Limb (tissue), 2 donors: Measurements from ENCODE around the gene SEMA3G.

ENCODE experiments used
- DNase-seq, 2 donors: peaks; one replicate each; pipeline ENCODE4 v3.0.0-alpha.2; 2016; ENCODE audit errors: extremely low spot score in 2 of 2

The SEMA3G gene

DNA sequence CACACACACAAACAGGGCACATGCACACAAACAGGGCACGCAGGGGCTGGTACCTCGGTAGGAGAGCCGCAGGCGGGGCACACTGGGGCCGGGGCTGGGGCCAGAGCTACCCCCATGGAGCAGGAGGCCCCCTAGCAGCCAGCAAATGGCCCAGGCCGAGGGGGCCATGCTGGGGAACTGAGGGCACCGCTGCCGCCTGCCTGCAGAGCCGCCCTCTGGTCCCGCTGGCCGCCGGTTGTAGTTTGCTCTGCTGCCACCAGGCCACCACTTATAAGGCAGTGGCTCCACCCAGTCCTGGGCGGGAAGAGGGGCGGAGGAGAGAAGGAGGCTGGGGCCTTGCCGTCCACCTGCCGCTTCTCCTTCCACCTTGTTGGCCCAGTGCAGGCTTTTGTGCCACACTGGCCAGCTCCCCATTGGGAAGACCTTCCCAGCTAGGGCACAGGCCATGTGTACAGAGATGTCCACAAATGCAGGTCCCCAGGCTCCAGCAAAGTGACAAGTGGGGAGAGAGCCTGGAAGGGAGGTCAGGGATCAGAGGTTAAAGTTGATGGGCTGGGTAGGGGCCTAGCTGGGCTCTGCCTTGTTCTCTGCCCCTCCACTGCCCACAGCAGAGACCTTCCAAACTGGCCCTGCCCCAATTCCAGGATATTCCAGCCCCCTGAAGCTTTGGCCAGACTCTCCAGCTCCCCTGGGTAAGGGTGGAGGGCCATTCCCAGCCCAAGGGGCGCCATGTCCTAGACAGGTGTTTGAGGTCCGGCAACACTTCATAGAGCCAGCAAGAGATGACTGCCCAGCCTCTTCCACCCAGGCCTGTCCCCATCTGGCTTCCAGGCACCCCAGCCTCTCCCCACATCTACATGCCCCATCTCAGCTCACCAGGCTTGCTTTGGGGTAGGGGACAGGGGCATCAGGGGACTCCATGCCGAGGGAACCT lies at the start of gene SEMA3G:
SEMA3G (minus strand) TSS at position 244 of the 934 bp plus-strand sequence; CDS start at position 168, 76 bp downstream.
- DNase-seq = peak; percentile 52 to 68

DNA sequence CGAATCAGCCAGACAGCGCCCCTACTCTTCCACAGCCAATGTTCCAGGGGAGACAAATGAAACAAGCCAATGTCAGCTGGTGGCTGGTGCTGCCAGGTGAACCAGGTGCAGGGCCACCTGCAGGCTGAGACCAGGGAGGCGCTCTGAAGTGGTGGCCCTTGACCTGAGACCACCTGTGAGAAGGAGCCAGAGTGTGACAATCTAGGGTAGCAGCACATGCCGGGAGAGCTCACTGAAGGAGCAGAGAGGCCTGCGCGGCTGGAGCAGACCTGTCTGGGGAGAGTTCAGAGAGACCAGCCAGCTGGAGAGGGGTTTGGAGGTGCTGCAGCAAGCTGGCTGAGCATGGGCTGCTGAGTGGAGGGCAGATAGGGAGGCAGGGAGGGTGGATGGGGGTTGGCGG lies 49.5 kb upstream of the SEMA3G start:
- no peak for DNase-seq

DNA sequence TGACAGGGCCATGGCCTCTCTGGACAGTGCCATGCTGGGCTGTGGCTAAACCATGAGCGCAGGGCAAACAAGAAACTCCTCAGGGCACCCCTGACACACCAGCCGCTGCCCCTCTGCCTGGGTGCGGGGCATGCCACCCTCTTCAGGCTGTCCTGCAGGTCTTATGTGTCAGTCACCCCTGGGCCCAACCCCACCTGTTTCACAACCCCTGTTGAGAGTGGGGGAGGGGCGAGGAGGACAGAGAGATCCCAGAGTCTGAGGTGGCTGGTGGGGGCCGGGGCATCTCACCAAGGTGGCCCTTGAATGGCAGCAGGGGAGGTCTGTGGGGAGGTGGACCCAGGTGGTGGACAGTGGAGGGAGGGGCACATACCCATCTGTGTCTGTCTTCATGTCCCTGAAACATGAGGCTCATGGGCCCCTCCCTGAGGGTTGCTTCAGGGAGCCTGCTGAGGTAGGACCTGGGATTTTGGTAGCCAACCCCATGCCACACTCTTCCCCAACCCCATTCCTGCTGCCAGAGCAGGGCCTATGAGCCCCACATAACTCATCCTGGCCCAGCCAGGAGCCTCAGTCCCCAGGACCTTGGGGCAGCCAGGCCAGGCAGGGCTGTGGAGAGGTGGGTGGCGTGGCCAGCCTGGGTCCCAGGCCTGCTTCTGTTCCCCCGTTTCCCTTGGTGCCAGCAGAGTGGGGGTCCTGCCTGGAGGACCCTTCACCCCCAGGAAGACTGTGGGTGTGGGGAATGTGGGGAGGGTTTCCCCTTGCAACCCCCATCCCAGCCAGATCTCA lies 48.5 kb upstream of the SEMA3G start:
- no peak for DNase-seq

- DNase-seq = no peak
Measured at GRCh38 chr3:52492059-52492458, 47.2 kb upstream of the SEMA3G start.

- no peak for DNase-seq
Measured at GRCh38 chr3:52490939-52491526, 46.1 kb upstream of the SEMA3G start.

- no peak for DNase-seq
Measured at GRCh38 chr3:52490035-52490938, 45.4 kb upstream of the SEMA3G start.

GRCh38 chr3:52489453-52489852 lies 44.5 kb upstream of the SEMA3G start:
- DNase-seq = no peak

GRCh38 chr3:52488746-52489145 lies 43.8 kb upstream of the SEMA3G start:
- no peak for DNase-seq

- DNase-seq = no peak
Measured at GRCh38 chr3:52487788-52488691, 43.1 kb upstream of the SEMA3G start.

DNA sequence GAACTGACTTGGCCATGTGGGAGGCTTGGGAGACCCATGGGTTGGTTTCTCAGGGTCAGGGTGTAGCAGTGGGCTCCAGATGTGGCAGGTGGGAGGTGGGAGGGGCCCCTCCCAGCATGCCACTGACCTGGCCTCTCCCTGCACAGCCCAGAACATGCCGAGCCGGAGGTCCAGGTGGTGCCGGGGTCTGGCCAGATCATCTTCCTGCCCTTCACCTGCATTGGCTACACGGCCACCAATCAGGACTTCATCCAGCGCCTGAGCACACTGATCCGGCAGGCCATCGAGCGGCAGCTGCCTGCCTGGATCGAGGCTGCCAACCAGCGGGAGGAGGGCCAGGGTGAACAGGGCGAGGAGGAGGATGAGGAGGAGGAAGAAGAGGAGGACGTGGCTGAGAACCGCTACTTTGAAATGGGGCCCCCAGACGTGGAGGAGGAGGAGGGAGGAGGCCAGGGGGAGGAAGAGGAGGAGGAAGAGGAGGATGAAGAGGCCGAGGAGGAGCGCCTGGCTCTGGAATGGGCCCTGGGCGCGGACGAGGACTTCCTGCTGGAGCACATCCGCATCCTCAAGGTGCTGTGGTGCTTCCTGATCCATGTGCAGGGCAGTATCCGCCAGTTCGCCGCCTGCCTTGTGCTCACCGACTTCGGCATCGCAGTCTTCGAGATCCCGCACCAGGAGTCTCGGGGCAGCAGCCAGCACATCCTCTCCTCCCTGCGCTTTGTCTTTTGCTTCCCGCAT lies 42.3 kb upstream of the SEMA3G start:
- no peak for DNase-seq

DNA sequence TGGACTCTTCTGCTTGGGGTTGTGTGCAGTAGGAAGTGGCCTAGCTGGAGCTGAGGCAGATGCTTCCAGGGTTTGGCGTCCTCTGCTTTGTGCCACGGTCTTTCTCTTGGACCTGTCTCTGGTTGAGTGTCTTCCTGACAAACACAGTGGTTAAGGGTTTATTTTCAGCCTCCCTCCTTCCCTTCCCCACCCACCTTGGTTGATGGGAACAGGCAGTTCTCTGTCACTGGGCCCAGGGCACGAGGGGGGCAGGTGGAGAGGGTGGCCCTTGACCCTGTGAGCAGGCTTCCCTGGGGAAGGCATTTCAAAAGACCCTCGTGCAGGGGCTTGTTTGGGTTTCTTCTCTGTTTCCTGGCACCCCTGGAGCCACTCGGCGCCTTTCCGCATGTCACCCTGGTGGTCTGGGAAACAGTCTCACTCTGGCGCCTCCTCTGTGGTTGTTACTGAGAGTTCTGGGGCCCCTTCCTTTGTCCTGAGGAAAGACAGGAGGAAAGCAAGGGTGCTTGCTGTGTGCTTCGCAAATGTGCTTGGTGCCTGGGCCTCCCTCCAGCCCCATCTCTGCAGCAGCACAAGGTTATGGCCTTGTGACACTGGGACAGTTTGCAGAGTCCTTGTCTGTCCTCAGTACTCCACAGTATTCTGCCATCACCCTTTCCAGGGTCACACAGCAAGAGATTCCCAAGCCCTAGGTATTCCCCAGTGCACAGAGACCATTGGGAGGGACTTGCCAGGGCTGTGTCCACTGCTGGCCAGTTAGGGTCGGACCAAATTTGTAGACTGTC lies 40.0 kb upstream of the SEMA3G start:
- DNase-seq = no peak

GRCh38 chr3:52483577-52484381 lies 38.9 kb upstream of the SEMA3G start:
- DNase-seq = peak in 1 of 2 donors; percentile 38

DNA sequence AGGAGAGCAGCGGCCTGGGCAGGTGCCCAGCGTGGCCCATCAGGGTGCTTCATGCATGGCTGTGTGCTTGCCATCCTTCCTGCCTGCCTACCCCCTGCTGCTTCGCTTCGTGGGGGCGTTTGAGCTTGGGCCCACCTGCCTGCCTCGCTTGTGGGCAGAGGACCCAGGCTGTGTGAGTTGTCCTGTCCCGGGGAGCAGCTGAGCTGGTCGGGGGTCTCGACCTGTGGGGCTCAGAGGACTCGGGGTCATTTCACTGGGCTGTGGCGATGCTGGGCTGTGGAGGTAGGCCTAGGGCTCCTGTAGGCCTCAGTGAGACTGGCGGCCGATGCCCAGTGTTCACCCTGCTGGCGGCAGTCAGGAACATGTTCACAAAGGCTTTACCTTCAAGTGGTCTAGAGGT lies 38.2 kb upstream of the SEMA3G start:
- DNase-seq = no peak

- DNase-seq = no peak
Measured at GRCh38 chr3:52481819-52482521, 37.1 kb upstream of the SEMA3G start.

- DNase-seq = no peak
Measured at GRCh38 chr3:52480768-52481715, 36.1 kb upstream of the SEMA3G start.
